Cortex of kidney (tissue), 1 donor: ENCODE results near the gene GTF2H2.
"Not testable (repeated sequence)": the region's sequence is repeated elsewhere in the genome, so short reads cannot be mapped to it uniquely, and the experiment has no call there.

Experiments
- DNase-seq: peaks from one replicate; lab custom pipeline; 2025; lab: John Stamatoyannopoulos, UW

The GTF2H2 gene

DNA sequence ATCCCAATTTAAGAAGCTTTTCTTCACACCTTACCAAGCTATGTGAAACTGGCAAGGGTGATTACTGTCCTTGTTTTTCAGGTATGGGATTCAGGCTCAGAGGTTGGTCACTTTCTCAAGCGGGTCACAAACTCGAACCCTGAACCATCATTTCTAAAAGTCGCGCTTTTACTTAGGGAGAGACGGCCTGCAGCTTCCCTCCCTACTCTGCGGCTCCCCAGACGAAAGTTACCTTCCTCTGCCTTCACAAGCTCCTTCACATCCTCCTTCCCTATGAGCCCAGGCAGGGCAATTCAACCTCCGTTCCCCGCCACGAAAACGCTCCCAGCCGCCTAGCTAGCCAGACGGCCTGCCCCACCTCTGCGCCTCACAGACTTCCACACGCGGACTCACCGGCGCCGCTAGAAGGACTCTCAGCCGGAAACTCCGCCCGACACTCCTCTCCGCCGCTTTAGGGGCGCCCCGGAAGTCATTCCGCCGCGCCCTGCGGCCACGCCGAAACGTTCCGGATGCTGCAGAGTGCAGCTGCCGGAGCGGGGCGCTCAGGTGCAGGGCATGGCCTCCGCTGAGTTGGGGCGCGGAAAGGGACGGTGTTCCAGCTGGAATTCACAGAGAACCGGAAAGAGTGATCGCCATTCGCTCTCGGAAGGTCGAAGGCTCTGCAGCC lies at the start of gene GTF2H2:
TSS of gene GTF2H2 (minus strand) at position 415 of the 667 bp plus-strand sequence. CDS start 4,913 bp downstream, outside the sequence.
- not testable (repeated sequence) for DNase-seq

DNA sequence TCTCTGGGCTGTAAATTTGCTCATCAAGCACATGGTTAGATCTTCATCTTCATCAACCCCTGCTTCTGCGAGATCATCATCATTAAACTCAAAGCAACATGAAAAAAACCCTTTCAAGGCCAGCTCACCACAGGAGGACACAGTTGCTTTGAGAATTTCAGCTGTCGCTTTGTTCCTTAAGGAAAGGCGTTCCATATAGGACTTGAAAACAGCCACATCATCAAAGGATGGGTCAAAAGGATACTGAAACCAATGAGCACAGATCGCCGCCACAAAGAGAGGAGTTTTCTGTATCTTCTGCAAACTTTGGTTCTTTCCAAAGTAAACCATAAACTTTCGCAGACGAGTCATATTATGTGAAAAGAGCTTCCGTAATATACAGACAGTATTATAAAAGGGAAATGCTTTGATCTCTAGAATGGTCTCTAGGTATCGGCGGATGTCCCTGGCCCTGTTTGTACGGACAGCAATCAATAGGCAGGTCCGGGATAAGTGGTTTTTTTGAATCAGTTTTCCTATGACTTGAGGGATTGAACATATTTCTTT lies 42.3 kb upstream of the GTF2H2 start:
- not testable (repeated sequence) for DNase-seq

GRCh38 chr5:71099996-71100395 lies 32.5 kb upstream of the GTF2H2 start:
- DNase-seq, result not testable (repeated sequence)

- not testable (repeated sequence) for DNase-seq
These were observed 30.4 kb upstream of the GTF2H2 start for GRCh38 chr5:71097930-71098203.

DNA sequence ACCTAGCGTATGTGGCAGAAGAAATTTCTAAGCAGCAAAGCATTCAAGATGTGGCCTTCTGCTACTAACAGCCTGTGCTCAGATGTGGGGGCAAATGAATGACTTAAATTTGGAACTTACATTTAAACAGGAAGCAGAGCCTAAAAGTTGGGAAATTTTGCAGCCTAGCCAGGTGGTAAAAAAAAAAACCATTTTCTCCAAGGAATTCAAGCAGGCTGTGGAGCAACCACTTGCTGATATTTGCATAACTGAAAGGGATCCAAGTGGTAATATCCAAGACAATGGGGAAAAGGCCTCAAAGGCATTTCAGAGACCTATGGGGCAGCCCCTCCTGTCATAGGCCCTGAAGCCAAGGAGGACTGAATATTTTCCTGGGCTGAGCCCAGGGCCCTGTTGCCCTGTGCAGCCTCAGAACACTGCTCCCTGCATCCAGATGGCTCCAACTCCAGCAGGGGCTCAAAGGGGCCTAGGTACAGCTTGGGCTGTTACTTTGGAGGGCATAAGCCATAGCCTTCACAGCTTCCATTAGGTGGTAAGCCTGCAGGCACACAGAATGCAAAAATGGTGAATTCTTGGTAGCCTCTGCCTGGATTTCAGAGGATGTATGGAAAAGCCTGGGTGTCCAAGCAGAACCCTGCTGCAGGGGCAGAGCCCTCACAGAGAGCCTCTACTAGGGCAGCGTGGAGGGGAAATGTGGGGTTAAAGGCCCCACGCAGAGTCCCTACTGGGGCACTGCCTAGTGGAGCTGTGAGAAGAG lies 29.9 kb upstream of the GTF2H2 start:
- DNase-seq, result not testable (repeated sequence)

DNA sequence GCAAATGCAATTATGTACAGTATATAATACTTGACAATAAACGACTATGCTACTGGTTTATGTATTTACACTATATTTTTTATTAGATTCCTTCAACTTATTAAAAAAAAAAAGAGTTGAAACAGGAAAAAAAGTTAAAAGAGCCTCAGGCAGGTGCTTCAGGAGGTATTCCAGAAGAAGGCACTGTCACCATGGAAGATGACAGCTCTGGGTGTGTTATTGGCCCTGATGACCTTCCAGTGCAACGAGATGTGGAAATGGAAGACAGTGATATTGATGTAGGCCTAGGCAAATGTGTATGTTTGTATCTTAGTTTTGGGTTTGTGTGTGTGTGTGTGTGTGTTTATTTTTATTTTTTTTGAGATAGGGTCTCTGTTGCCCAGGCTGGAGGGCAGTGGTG lies 22.3 kb upstream of the GTF2H2 start:
- not testable (repeated sequence) for DNase-seq

DNA sequence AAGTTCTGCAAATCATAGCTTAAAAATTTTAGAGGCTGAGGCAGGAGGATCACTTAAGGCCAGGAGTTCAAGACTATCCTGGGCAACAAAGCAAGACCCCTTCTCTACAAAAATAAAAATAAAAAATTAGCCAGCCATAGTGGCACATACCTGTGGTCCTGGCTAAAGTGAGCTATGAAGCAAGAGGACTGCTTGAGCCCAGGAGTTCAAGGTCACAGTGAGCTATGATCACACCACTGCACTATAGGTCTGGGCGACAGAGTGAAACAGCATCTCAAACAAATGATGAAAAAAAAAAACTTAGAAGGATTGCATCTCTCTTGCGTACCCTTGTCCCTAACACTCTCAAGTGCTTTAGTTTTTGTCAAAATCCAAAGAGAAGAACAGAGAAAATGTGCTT lies 21.3 kb upstream of the GTF2H2 start:
- not testable (repeated sequence) for DNase-seq

DNA sequence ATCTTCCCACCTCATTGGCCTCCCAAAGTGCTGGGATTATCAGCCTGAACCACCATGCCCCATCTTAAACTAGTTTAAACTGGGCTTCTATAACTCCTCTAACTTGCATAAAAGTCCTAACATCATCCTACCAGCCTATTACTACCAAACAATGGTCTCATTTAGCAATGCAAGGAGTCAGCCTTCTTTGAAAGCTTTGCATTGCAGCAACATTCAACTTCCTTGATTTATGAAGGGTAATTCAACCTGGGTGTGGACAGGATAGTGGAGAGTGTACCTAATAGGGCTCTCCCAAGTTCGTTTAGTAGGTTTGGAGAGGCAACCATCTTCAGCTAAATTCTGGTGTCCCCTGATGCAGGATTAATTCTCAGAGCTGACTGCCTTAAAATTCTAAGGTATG lies 18.7 kb upstream of the GTF2H2 start:
- not testable (repeated sequence) for DNase-seq

DNA sequence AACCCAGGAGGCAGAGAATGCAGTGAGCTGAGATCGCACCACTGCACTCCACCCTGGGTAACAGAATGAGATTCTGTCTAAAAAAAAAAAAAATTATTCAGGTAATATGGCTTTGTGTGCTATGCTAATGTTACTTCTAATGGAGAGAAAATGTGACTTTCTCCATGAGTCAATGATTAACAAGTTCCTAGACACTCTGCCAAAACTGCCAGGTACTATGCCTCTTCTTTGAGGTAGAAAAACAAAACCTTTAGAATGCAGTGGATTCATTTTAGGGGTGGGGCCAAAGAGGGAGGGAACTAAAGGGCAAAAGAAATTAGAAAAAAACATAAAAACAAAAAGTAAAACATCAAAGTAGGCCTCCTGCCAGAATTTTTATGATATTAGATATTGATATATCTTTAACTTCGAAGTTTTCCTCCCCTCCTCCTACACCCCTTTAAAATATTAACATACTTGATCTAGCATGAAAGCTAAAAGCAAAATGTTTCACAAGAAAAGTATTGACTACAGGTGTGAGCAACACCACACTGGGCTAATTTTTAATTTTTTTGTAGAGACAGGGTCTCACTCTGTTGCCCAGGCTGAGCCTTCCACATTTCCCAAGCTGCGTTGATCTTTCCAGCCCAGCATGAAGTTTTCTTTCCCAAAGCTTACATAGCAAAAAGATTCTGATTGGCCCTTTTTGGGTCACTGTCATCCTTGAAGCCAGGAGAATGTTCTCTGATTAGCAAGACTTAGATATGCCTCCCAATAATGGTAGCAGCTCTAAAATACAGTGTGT lies 17.0 kb upstream of the GTF2H2 start:
- not testable (repeated sequence) for DNase-seq

DNA sequence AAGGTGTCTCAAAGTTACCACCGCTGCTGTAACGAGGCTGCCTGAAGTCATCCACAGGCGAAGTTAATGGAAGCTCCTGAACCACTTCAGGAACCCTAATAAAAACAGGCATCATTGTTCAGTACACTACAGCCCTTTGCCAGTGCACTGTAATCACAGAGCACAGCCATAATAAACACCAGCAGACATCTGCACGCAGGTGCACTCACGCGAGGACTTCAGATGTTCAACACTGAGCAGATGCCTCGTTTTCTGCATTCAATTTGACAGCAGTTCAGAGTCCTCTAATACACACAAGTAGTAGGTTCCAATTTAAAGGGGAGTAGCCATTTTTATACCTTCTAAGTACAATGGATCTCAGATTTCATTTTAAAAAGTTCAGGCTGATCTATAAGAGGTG lies 15.4 kb upstream of the GTF2H2 start:
- DNase-seq, result not testable (repeated sequence)

GRCh38 chr5:71082340-71082739 lies 14.9 kb upstream of the GTF2H2 start:
- not testable (repeated sequence) for DNase-seq

- not testable (repeated sequence) for DNase-seq
These were observed 6.2 kb downstream of the GTF2H2 start for GRCh38 chr5:71061322-71061721.

GRCh38 chr5:71059426-71059825 lies 8.1 kb downstream of the GTF2H2 start:
- DNase-seq, result not testable (repeated sequence)

DNA sequence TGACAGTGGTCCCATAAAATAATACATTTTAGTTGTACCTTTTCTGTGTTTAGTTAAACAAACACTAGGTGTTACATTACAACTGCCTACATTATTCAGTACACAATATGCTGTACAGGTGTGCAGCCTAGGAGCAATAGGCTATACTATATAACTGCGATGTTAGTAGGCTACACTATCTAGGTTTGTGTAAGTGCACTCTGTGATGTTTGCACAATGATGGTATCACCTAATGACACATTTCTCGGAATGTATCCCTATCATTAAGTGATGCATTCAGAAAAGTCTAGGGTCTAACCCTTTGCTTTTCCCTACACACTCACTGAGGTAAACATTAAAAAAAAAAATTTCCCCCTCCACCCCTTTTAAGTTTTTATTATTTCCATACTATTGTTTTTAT lies 22.7 kb downstream of the GTF2H2 start:
- DNase-seq, result not testable (repeated sequence)

- not testable (repeated sequence) for DNase-seq
These were observed 23.3 kb downstream of the GTF2H2 start for GRCh38 chr5:71044128-71044527.

DNA sequence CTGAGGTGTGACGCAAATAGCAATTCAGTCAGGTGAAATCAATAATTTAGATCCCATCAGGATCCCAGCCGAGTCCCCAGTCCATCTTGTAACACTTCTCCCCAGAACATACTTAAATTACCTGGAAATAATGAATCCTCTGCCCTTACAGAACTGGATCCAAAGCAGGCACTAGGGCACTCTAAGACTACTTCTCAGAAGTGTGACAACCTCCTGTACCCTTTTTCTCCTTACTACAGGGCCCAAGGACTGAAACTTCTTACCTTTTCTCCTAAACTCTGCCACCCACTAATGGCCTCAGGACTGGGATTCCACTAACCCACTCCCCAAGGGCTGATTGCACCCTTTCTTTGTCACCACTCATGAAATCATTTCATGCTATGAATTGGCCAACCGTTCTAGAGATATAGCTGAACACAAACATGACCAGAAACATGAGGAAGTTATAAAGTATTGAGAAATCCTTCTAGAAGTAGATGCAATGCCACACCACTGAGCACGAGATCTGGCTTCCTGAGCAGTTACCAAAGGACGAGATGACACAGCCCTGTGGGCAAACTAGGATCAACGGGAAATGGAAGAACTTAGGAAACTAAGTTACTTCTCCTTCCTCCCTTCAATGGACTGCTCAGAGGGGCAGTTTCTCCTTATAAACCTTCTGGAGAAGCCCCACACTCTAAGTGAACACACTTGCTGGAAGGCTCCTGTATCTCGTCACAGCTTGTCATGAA lies 36.3 kb downstream of the GTF2H2 start:
- not testable (repeated sequence) for DNase-seq

DNA sequence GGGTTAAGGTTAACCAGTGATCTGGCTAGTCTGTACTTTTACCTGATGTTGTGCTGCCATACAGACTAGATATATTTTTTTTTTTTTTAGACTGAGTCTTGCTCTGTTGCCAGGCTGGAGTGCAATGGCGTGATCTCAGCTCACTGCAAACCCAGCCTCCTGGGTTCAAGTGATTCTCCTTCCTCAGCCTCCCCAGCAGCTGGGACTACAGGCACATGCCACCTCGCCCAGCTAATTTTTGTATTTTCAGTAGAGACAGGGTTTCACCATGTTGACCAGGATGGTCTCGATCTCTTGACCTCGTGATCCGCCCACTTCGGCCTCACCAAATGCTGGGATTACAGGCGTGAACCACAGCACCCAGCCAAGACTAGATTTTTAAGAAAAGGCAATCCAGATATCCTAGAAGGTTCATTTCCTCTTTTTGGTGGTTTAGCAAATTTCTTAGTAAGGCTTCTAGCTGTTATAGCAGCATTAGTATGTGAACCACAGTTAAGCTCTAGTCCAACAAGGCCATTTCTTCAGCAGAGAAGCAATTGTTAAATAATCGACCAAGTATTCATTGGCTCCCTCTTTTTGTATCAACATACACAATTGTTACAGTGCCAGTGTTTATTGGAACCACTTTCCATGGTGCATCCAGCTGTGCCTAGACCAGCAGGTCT lies 42.1 kb downstream of the GTF2H2 start, which contains the start of gene NAIP:
TSS of gene NAIP (minus strand) at position 51 of the 665 bp plus-strand sequence. CDS start 12,424 bp downstream, outside the sequence.
- not testable (repeated sequence) for DNase-seq

GRCh38 chr5:71020643-71021042 lies 46.8 kb downstream of the GTF2H2 start:
- DNase-seq, result not testable (repeated sequence)

- DNase-seq, result not testable (repeated sequence)
These were observed 49.0 kb downstream of the GTF2H2 start for GRCh38 chr5:71018376-71019005.

DNA sequence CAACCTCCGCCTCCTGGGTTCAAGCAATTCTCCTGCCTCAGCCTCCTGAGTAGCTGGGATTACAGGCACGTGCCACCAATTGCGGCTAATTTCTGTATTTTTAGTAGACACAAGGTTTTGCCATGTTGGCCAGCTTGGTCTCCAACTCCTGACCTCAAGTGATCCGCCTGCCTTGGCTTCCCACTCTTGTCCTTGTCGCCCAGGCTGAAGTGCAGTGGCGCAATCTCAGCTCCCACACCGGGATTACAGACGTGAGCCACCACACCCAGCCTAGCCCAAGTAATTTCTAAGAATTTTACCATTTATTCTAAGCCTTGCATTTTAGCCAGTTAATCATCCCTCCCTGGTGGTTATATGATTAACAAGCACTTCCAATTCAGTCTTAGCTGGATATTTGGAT lies 53.3 kb downstream of the GTF2H2 start:
- no peak for DNase-seq
